BJ (cell line): ENCODE data around the gene VAMP2. TPM values are rescaled to one million over a fixed set of nuclear protein-coding genes. Genes with fewer than 3 reads are reported as not detected.

Source experiments
- CTCF ChIA-PET: fragments of 350-600 bp; formaldehyde crosslinking; extraction: SDS; loops from one replicate; lab custom pipeline; 2021; ENCODE audit warnings: antibody characterized with exemption, inconsistent platforms; lab: Yijun Ruan, JAX
- POLR2A ChIA-PET: fragments of 300-600 bp; sonication (Branson Sonifier 250); formaldehyde crosslinking; extraction: SDS; loops from one replicate; lab custom pipeline; 2021; ENCODE audit warnings: antibody characterized with exemption; lab: Charles Lee
- DNase-seq: peaks from one replicate; pipeline ENCODE4 v3.0.0-alpha.2; 2011; ENCODE audit warnings: low read depth
- H3K27me3 ChIP-seq: 2 replicates; pipeline ENCODE4 v1.6.0; 2011; ENCODE audit warnings: low read length; ENCODE audit not compliant: control insufficient read depth, insufficient read depth
- H3K36me3 ChIP-seq: 2 replicates; pipeline ENCODE4 v1.5.1; 2011; ENCODE audit warnings: low read length; ENCODE audit not compliant: control insufficient read depth, insufficient read depth
- H3K4me3 ChIP-seq: 2 replicates; pipeline ENCODE4 v1.5.1; 2011; ENCODE audit warnings: low read depth, mild to moderate bottlenecking, control low read depth, low read length
- CTCF ChIP-seq: IDR thresholded peaks from 2 replicates; pipeline ENCODE4 v1.5.1; 2011; ENCODE audit warnings: low read depth, mild to moderate bottlenecking, control low read depth, inconsistent platforms, low read length, moderate library complexity; ENCODE audit not compliant: insufficient read depth
- polyA plus RNA-seq: library from polyadenylated mRNA; depleted of rRNA; stranded (reverse); fragments of >200 nt; gene quantifications from 2 replicates; pipeline ENCODE4 v1.2.3, GENCODE V29; 2011

The VAMP2 gene
- polyA plus RNA-seq, 1 experiment, result 22.8 TPM

DNA sequence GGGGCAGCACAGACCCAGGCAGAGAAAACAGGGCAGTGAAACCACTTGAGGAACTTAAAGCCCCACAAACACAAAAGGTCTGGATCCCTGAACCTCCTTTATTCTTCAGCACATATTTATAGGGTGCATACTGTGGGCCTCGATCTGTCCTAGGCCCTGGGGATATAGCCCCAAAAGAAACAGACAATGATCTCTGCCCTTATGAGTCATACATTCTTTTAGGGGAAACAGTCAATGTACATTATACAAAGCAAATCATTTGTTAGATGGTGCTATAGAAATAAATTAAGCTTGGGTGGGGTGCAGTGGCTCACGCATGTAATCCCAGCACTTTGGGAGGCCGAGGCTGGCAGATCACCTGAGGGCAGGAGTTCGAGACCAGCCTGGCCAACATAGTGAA, 28.8 kb downstream of the VAMP2 start:
- POLR2A ChIA-PET, result interaction anchor here (0.6 kb wide), 1 partner anchor 15 kb away, joined by 5 read pairs; no protein-coding TSS in a partner anchor
- TF ChIP-seq CTCF, result no peak
- Histone ChIP-seq H3K27me3 (no peaks in the 10 kb centered on the region), H3K36me3 (no peaks in the 10 kb centered on the region), H3K4me3 (no peak overlapping the region)
- DNase-seq, result no peak
- CTCF ChIA-PET, result interaction anchor here (0.8 to 3.4 kb wide), 6 partner anchors 11 to 652 kb away, joined by 3 to 22 read pairs (median 4); partner anchors contain the start of gene ALOX12B

DNA sequence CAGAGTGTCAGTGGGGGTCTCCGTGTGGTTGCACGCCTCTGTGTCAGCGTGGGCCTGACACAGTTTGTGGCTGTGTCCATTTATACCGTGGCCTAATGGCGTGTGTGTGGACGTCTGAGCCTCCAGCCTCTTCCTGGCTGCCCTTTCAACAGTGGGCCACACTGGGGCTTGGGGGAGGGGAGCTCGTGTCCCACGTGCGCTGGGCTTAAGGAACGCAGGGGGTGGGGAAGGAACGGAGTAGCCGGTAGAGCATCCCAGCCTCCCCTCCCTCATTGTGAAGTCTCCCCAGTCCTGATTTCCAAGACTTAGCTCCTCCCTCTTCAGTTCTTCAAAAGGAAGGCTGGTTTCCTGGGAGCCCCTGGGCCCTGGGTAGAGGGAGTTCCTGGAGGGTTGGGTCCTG, 29.3 kb downstream of the VAMP2 start:
- TF ChIP-seq CTCF, result no peak
- CTCF ChIA-PET, result interaction anchor here (0.8 to 3.4 kb wide), 5 partner anchors 11 to 653 kb away, joined by 3 to 22 read pairs (median 3); partner anchors contain the start of gene ALOX12B
- DNase-seq, result no peak
- Histone ChIP-seq H3K27me3 (no peaks in the 10 kb centered on the region), H3K36me3 (no peaks in the 10 kb centered on the region), H3K4me3 (no peak overlapping the region)
- POLR2A ChIA-PET, result interaction anchor here (0.6 kb wide), 1 partner anchor 10 kb away, joined by 7 read pairs; no protein-coding TSS in a partner anchor

DNA sequence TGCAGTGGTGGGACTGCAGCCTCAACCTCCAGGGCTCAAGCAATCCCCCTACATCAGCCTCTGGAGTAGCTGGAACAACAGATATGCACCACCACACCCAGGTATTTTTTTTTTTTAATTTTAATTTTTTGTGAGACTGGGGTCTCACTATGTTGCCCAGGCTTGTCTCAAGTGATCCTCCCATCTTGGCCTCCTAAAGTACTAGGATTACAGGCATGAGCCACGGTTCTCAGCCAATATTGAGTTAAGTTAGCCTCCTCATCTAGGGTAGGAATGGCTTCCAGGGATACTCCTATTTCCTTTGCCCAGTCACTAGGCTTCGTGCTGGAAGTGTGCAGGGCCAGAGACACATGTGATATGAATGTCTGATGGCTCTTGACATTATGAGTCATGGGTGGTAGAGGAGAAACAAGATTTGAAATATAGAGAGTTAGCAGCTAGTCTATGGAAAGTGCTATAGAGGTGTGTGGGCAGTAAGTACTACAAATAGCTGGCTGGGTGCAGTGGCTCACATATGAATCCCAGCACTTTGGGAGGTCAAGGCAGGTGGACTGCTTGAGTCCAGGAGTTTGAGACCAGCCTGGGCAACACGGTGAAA, 30.8 kb downstream of the VAMP2 start:
- ChIA-PET CTCF (interaction anchor here (0.7 to 1.5 kb wide), 2 partner anchors 13 to 20 kb away, joined by 3 read pairs; partner anchors contain the start of gene PER1), POLR2A (no interaction called here)
- Histone ChIP-seq H3K36me3 (no peaks in the 10 kb centered on the region), H3K27me3 (no peaks in the 10 kb centered on the region), H3K4me3 (no peak overlapping the region)
- no peak for TF ChIP-seq CTCF
- no peak for DNase-seq

DNA sequence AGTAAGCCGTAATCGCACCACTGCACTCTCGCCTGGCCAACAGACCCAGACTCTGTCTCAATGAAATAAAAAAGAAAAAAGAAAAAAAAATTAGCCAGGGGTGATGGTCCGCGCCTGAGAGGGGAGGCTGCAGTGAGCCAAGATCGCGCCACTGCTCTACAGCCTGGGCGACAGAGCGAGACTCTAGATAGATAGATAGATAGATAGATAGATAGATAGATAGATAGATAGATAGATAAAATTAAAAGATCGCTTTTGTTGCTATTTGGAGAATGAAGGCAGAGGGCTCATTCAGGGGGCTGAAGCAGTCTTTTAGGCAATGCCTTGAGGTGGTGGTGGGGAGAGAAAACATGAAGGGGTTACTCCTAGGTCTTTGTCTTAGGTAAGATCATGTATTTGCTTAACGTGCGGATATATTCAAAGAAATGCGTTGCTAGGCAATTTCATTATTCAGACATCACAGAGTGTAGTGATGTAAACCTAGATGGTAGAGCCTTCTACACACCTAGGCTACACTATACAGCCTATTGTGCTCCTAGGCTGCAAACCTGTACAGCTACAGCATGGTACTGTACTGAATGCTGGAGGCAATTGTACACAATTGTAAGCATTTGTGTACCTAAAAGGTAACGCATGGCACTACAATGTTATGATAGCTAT, 34.5 kb downstream of the VAMP2 start:
- ChIA-PET CTCF (interaction anchor here (1.5 to 1.8 kb wide), 2 partner anchors 10 kb away, joined by 7 to 29 read pairs; no protein-coding TSS in a partner anchor), POLR2A (no interaction called here)
- Histone ChIP-seq H3K36me3 (no peaks in the 10 kb centered on the region), H3K27me3 (no peaks in the 10 kb centered on the region; the same call in 1 of the 2 replicates), H3K4me3 (no peak overlapping the region)
- no peak for TF ChIP-seq CTCF
- no peak for DNase-seq

GRCh38 chr17:8126491-8127066, 36.2 kb downstream of the VAMP2 start:
- ChIA-PET POLR2A (no interaction called here), CTCF (interaction anchor here (0.6 to 1.8 kb wide), 7 partner anchors 12 to 353 kb away, joined by 3 to 29 read pairs (median 4); partner anchors contain the start of gene AURKB)
- Histone ChIP-seq H3K36me3 (no peaks in the 10 kb centered on the region), H3K27me3 (no peaks in the 10 kb centered on the region; the same call in 1 of the 2 replicates), H3K4me3 (peak overlapping the region; percentile 56)
- TF ChIP-seq CTCF, result no peak
- no peak for DNase-seq
